ENCODE data around the gene CUL4A. TPM values are rescaled to one million over a fixed set of nuclear protein-coding genes. Genes with fewer than 3 reads are reported as not detected.

The CUL4A gene
- total RNA-seq, 1 donor: 114 TPM

- H3K4me3 ChIP-seq (ENCODE audit: low read depth, low read length): no peak overlapping the region
- no peak for DNase-seq (ENCODE audit: low read depth)
- TF ChIP-seq CTCF (IDR thresholded peaks at IDR 0.05; ENCODE audit: insufficient read depth, low read length): no peak
These were observed 43.1 kb upstream of the CUL4A start for GRCh38 chr13:113166266-113166665.

GRCh38 chr13:113166681-113167080, 42.7 kb upstream of the CUL4A start:
- H3K4me3 ChIP-seq (ENCODE audit: low read depth, low read length): no peak overlapping the region
- TF ChIP-seq CTCF (IDR thresholded peaks at IDR 0.05; ENCODE audit: insufficient read depth, low read length): no peak
- DNase-seq (ENCODE audit: low read depth): no peak

- TF ChIP-seq CTCF (IDR thresholded peaks at IDR 0.05; ENCODE audit: insufficient read depth, low read length): no peak
- DNase-seq (ENCODE audit: low read depth): no peak
- no peak overlapping the region for H3K4me3 ChIP-seq (ENCODE audit: low read depth, low read length)
These were observed 42.3 kb upstream of the CUL4A start for GRCh38 chr13:113167155-113167554.

GRCh38 chr13:113167575-113167974, 41.8 kb upstream of the CUL4A start:
- no peak overlapping the region for H3K4me3 ChIP-seq (ENCODE audit: low read depth, low read length)
- no peak for TF ChIP-seq CTCF (IDR thresholded peaks at IDR 0.05; ENCODE audit: insufficient read depth, low read length)
- no peak for DNase-seq (ENCODE audit: low read depth)

GRCh38 chr13:113168211-113168610, 41.2 kb upstream of the CUL4A start:
- H3K4me3 ChIP-seq (ENCODE audit: low read depth, low read length): no peak overlapping the region
- DNase-seq (ENCODE audit: low read depth): no peak
- no peak for TF ChIP-seq CTCF (IDR thresholded peaks at IDR 0.05; ENCODE audit: insufficient read depth, low read length)

GRCh38 chr13:113169277-113170272, 39.8 kb upstream of the CUL4A start:
- H3K4me3 ChIP-seq (ENCODE audit: low read depth, low read length): no peak overlapping the region
- TF ChIP-seq CTCF (IDR thresholded peaks at IDR 0.05; ENCODE audit: insufficient read depth, low read length): no peak
- no peak for DNase-seq (ENCODE audit: low read depth)
